Activated CD4-positive, alpha-beta T cell treated with anti-CD3 and anti-CD28 coated beads, Interleukin-2, amount 50 U/mL, for 1 hour (primary cell): Measurements from ENCODE around the gene C12orf42.

Experiments used
- DNase-seq: peaks from one replicate; pipeline ENCODE4 v3.0.0-alpha.2; 2020

The C12orf42 gene

DNA sequence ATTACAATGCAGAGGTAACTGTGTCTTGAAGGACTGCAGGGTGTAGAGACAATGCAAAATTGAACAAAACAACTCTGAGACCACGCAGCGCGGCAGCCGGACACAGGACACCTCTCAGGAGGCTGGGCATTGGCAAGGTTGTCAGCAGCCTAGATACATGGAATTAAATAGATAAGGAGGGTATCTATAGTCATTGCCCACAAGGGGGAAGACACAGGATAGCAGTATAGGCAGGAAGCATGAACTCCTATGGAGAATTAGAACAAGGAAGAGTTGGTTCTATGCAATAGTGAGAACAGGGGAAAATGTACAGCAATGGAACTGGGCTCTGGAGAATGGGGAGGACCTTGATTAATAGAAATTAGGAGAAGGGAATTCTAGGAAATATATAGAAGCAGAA, 164.1 kb downstream of the C12orf42 start:
- no peak for DNase-seq

DNA sequence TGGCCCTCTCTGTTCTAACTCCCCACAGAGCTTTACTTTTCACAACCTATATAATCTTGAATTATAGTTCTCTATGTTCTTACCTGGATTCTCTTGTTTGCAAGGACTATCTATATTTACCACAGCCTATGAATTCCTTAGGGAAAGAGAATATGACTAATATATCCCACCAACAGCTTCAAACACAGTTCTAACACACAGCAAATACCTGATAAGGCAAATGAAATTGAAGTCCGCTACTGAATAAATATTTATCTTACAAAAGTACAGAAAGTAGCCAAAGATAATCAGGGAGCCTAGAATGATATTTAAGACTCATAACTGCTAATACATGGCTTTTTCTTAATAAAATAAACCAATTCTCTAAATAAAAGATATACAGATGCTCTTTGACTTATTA, 165.1 kb downstream of the C12orf42 start:
- no peak for DNase-seq

DNA sequence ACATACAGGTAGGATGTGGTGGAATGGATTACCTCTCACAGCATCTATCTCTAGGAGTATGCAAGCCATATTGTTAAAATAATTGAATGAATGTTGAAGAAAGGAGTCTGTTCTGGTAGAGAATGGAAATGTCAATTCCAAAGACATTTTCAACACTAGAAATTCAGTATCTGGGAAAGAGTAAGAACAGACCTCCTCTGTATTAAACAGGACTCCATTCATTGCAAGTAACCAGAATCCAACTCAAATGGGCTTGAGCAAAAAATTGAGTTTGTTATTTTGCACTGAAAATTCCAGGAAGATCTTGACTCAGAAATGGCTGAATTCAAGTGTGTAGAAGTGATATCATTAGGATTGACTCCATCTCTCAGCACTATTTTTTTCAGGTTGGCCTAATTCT, 168.1 kb downstream of the C12orf42 start:
- no peak for DNase-seq

DNA sequence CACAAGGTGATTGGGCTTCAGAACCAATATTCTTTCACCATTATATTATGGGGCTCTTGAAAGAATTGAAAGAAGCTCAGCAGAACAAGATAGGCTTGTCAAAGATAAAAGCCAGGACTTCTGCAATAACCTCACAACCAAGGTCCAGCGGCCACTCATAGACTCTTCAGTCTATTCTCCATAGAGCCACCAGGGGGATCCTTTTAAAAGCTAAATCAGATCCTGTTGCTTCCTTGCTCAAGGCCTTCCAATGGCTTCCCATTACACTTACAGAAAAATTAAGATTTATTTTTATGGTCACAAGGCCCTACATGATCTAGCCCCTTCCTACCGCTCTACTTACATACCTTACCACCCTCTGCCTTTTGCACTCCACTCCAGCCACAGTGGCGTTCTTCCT, 169.6 kb downstream of the C12orf42 start:
- DNase-seq = no peak

DNA sequence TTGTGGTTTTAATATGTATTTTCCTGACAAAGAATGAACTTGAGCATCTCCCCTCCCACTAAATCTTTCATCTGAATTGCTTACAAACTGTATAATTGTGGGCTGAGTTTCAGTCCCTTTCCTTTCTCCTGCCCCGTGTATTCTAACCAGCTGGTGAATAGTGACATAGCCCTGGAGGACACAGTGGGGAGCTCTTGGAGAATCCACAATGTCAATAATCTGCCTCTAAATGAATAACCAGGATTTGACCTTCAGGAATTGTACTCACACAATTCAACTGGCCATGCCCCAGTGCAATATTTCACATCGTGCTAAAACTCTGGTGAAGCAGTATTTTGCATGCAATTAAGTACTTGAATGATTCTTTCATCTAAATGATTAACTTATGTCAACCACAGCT, 177.2 kb downstream of the C12orf42 start:
- DNase-seq = no peak

DNA sequence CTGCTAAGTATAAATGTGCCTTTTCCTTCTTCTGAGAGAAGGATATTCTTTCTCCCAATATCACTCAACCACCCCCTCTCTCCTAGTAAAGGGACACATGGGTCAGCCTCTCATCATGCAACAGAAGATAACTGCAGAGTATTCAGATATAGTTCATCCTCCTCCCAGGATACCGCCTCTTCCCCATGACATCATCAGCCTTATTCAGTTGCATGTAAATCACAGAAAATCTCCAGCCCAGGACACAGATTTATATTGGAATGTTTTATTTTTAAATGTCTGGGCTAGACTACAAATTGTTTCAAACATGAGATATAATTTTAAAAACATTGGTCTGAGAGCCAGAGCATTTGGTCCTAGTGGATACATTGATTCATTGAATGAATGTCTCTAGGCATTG, 178.5 kb downstream of the C12orf42 start:
- no peak for DNase-seq

DNA sequence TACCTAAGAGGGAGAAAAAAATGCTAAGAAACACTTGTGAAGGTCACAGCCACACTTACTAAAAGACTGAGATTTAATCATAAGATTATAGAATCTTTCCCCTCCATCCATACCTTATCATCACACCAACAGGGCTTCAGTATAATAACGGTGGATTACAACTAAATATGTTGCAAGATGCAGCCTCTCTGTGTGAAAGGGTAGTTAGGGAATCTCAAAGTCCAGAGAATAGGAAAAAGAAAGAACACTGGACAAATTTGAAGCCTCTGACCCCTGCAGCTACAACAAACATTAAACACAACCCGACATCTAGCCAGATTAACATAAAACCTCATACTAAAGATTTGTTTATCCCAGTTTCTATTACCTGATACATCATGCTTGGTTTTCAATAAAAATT, 181.0 kb downstream of the C12orf42 start:
- no peak for DNase-seq

DNA sequence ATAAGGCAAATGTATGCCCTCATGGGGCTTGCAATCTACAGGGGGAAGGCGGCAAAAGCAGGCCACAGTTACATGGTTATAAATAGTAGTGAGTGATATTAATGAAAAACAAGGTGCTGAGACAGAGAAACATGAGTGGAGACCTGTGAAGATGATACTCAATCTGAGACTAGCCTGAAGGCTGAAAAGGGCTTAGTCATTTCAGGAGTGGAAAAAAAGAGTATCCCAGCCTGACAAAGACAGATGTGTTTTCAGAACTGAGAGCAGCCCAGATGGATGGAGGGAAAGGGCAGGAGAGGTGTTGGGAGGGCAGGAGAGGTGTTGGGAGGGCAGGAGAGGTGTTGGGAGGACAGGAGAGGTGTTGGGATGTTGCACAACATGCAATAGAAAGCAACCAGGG, 181.9 kb downstream of the C12orf42 start:
- no peak for DNase-seq

DNA sequence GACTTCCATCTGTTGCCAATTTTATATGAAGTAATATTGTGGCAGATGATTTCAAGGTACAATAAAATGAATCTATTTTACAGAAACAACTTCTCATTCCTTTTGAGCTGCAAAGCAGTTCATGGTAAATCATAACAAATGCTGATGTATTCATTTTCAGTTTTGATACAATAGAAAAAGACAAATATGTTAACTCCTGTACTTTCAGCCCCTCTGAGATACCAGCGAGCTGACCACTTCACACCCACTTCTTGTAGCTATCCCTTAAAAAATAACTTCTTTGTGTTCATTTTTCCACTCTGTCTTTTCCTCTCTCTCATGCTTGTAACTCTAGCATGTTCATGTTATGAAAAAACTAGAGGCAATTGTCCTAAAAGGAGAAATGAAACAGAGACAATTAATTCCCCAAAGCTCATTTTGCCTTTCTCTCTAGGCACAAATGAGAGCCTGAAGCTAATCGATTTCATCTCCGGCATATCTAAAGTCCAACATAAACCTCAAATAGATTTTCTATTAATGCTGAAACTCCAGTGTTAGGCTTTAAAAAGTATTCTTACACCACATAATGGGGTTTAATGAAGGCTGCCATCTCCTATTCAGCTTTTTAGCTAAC, 182.9 kb downstream of the C12orf42 start:
- no peak for DNase-seq

DNA sequence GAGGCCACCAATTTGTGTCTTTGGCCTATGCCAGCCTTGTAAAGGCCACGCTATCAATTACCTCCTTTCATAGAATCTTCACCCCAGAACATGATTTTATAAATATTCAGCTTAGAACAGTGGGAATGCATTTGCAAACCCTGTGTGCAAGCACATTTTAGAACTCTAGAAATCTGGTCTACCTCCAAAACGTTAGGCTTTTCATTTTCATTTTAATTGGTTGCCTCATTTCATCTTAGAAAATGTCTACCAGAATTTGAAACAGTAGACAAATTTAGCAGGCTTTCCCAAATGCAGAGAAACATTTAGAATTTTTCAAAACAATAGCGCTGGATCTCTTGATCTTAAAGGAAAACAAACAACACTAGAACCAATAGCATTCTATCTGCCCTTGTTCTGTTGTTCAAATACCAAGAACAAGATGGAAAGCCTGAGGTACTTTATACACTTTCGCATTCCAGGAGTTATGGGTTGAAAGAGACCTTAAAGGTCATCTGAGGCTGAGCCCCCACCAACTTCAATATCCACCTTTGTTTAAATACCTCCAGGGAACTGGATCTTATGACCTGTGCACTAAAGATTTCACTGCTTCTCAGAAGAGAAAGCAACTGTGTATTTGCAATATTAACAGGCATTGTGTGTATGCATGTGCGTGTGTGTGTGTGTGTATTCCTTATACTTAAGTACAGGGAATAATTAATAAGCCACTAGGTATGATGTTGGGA, 185.1 kb downstream of the C12orf42 start:
- no peak for DNase-seq

DNA sequence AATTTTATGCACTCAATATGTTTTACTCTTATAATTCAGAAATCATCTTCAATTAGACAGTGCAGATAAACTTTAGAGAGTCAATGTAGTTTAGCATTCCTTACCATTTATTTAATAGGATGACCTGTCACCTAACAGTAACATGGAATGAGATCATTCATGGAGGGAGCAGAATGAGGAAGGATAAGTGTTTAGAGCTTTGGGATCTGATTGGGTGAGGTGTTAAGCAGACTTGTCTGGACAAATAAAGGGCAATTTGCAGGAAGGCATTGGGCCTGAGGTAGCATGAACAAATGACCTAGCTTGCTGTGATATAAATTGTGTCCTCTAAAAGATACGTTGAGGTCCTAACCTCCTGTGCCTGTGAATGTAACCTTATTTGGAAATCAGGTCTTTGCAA, 187.4 kb downstream of the C12orf42 start:
- no peak for DNase-seq

DNA sequence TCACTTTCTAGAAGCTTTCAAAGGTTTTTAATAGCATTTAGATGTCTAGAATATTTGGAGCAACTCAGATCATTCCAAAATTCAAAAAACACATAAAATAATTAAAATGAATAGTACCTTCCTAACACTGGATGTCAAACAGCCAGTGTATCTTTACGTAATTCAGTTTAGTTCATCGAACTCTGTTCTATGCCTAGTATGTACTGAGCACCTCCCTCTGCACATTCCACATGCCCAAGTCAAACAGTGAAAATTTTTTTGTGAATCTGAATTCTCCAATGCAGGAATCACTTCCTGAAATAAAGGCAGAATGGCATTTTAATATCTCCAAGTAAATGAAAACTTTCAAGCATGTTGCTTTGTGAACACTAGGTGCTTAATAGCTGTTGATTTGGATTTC, 192.3 kb downstream of the C12orf42 start:
- DNase-seq = no peak

DNA sequence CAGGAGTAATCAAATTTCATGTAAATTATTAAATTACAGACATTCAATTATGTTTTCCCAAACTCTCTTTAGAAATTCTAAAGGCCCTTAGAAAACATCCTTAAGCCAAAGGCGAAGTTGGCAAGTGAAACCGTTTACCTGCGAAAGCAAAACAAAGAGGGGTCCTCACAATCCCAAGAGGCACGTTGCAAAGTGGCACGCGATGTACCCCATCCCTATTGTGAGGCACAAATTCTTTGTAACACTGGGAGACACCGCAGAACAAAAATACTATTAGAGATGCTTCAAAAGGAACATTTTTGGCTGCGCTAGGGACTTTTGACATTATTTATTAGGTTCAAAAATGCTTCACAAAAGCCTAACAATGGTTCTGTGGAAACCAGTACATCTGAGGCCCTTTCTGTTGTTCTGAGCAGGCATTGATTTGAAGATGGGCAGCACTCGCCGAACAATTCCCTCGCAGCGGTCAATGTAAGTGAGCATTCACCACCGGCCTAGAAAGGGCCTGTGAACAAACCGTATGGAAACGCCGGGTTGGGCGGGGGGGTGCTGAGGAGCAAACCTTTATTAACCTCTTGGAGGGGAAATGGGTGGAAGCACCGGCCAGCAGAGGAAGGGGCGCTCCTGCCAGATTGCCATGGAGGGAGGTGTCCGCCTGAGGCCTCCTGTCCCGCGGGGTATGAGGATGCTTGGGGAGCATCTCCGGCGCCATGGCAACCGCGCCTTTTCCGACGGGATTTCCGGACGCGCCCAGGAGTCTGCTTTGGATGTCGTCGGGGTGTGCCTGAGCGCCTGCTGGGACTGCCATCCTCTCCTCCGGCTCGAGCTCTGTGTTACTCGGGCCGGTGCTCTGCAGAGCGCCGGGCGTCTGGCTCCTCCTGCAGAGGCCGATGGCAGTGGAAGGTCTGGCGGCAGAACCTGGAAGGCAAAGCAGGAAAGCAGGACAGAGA, 193.9 kb downstream of the C12orf42 start:
- DNase-seq = no peak

DNA sequence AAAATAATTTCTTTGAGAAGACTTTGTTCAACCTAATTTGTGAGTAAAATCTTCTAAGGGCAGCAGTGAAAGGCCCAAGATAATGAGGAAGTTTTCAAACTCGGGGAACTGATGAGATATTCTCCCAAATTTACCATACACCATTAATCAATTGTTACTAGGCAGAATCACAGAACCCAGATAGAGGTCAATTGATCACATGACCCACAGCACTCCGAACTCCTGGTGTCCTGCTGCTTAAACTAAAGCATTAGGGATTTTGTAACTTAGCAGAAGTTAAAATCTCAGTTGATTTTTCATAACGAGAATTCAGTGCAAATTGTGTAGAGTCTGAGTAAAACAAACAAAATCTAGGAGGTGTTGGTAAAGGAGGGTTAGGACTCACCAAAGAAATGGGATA, 207.8 kb downstream of the C12orf42 start:
- DNase-seq = no peak

DNA sequence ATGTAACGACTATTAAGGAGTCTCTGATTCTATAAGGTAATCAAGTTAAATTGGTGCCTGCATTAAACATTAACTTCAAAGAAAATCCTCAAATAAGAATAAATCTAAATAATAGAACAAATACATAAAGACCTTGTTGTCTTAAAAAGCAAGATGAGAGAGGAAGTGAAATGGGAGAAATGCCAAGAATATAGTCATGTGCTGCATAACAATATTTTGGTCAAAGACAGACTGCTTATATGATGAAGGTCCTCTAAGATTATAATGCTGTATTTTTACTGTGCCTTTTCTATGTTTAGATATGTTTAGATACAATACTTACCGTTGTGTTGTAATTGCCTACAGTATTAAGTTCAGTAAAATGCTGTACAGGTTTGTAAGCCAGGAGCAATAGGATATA, 213.6 kb downstream of the C12orf42 start:
- DNase-seq = no peak

DNA sequence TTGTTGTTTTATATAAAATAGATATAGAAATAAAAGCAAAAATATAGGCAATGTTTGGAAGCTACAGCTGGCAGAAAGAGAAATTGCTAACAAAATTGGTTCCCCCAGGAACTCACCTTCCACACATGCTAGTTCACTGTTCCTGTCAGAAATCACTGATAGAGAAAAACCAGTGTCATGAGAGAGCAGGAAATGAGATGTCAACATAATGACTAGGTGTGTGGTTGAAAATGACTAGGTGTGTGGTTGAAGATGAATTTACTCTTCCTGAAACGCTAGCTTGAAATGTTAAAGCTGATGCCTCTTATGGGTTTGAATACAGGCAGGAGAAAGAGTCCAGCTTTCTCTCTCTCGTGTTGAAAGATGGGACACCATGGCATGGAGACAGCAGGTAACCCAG, 216.3 kb downstream of the C12orf42 start:
- DNase-seq = no peak

DNA sequence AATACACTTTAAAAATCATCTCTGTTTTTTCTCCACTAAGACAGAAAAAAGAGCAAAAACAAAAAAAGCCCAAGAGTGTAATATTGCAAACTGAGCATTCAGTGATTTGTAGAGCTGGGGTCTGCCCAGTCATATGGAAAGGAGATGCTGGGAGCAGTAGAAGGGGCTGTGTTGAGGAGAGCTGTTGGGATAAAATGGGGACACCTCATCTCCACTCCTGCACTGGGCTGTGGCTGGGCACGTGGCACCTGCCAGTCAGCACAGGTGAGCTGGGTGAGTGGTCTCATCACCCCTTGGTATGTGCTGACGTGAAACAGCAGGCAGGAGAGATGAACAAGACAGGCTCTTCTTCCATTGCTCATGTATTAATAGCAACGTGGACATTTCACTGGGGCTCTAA, 217.4 kb downstream of the C12orf42 start:
- no peak for DNase-seq

DNA sequence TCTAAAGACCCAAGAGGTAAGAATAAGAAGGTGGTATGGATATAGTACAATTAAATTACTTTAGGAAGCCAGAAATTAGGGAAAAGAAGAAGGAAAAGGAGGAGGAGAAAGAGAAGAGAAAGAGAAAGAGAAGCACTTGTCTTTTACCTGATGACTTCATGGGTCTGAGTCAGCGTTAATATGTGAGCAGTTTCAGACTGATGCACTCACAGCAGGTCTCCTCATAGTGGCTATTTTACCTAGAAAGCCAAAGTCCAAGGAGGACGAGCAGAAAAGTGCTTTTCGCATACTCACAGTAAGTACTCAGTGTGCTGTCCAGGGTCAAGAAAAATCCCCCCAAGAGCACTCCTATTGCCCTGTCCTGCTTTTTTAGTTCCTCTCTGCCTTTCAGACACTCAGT, 222.1 kb downstream of the C12orf42 start:
- DNase-seq = no peak

DNA sequence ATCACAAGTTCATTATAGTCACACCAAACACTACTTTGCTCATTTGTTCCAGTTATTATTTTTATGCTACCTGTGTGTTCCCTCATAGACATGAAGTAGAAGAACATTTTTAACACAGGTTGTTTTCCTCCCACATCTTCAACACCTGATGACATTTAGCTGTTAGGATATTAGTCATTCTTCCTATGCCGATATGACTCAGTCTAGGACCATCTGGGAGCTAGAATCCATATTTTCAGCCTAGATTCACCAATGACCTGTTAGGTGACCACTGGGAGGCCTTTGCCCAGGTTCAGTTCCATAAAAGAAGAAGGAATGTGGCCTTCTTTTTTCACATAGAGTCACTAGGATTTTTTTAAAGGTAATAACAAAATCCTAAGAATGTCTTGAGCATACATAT, 222.8 kb downstream of the C12orf42 start:
- no peak for DNase-seq

DNA sequence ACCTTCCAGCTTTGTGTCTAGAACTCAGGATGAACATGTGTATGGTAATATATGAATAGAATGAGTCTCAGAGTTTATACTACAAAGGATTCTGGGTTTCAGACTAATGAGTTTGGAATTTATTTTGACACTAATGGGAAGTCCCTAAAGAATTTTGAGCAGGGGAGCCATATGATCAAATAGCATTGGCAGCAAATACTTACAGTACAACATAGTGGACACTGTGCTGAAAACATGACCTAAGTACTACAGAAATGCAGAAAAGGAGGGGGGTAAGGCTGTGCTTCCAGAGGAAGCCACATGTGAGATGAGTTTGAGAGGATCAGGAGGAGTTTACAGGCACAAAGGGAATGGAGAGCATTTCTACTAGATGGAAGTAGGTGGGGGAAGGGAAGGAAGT, 225.8 kb downstream of the C12orf42 start:
- no peak for DNase-seq

DNA sequence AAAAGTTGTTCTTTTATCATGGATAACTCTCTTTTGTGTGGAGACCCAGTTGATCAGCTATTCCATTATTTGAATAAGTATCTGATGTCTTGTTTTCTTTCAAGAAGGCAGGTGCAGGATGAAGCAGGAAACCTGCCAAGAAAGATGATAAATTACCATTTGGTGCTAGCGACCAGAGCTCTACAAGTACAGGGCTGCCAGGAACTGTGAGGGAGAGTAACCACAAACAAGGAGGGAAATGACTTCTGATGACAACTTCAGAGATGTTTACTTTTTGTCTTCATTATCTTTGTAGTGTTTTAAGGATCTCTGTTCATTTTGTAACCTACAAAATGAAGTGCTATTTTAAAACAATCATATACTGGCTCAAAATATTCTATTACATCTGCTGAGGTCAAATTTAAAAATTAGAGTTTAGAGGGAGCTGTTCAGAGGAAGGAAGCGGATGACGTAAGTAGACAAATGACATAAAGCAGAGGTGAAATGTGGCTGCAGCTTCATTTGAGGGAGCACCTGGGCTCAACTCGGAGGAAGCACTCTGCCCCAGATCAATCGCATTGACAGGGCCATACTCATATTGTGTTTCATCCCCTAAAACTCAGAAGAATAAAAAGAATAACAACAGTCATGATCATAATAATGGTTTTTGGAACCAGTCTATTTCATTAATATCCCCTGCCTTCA, 226.8 kb downstream of the C12orf42 start:
- no peak for DNase-seq

DNA sequence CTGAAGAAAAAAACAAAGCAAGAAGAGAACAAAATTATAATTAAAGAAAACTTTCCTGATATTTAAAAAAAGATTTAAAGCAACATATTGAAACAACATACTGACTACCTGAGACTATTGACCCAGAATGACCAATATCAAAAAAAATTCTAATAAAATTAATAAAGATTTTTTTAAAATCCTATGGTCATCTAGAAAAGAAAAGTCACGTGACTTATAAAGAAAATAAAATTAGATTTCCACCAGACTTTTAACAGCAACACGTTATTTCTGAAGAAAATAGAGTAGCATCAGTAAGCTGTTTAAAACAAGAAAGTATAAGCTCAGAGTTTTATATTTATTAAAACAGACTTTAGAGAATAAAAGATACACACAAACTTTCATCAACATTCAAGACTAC, 238.0 kb downstream of the C12orf42 start:
- no peak for DNase-seq
